Upper lobe of right lung (tissue), 1 donor: ENCODE data around the gene SIRPB2. TPM values are rescaled to one million over a fixed set of nuclear protein-coding genes. Genes with fewer than 3 reads are reported as not detected.

ENCODE experiments used
- ATAC-seq: fragments of 200-7000 bp; cut with Tn5 transposase; one replicate; pipeline ENCODE4 v1.9.1; 2020; ENCODE audit warnings: mild to moderate bottlenecking, moderate library complexity
- DNase-seq: peaks from one replicate; pipeline ENCODE4 v3.0.0-alpha.2; 2020
- H3K27ac ChIP-seq: fragments of 200-600 bp; one replicate; pipeline ENCODE4 v1.8.0; 2022
- H3K27me3 ChIP-seq: fragments of 200-600 bp; one replicate; pipeline ENCODE4 v1.8.0; 2022; ENCODE audit warnings: mild to moderate bottlenecking
- H3K36me3 ChIP-seq: fragments of 200-600 bp; one replicate; pipeline ENCODE4 v1.8.0; 2022
- H3K4me1 ChIP-seq: fragments of 200-600 bp; one replicate; pipeline ENCODE4 v1.8.0; 2022
- H3K4me3 ChIP-seq: fragments of 200-600 bp; one replicate; pipeline ENCODE4 v1.8.0; 2022; ENCODE audit warnings: mild to moderate bottlenecking
- H3K9me3 ChIP-seq: fragments of 200-600 bp; one replicate; pipeline ENCODE4 v1.8.0; 2022
- CTCF ChIP-seq: fragments of 200-600 bp; IDR thresholded peaks from one replicate; pipeline ENCODE4 v1.8.0; 2022; ENCODE audit warnings: antibody characterized with exemption
- intact Hi-C: fragments of 100-400 bp; cut with DNase I; formaldehyde crosslinking; loops from one replicate; pipeline ENCODE4 v1.11.0; 2022
- total RNA-seq: library from RNA; stranded (reverse); fragmentation: NEBNext Ultra II Directional; extraction: Animal tissue kit (Norgen Biotek cat#: 25700); gene quantifications from one replicate; pipeline ENCODE4 v1.2.1, GENCODE V29; 2021
- donor health status: DM: no; HTN: yes; CAD: no; lungs with severe emphysema.

The SIRPB2 gene
- total RNA-seq, 1 donor from 2014 or later: 14.3 TPM

GRCh38 chr20:1463971-1464570 is 27.1 kb downstream of the SIRPB2 start:
- DNase-seq (no peak), ATAC-seq (no peak)
- H3K27me3 ChIP-seq: no peaks in the 10 kb centered on the region
- peaks cover 41% of the 10 kb centered on the region for H3K36me3 ChIP-seq
- no peak overlapping the region for H3K27ac ChIP-seq
- no peaks in the 10 kb centered on the region for H3K9me3 ChIP-seq
- peaks cover 25% of the 10 kb centered on the region for H3K4me1 ChIP-seq
- no peak for TF ChIP-seq CTCF
- intact Hi-C loops: no loop called here
- H3K4me3 ChIP-seq: no peak overlapping the region

DNA sequence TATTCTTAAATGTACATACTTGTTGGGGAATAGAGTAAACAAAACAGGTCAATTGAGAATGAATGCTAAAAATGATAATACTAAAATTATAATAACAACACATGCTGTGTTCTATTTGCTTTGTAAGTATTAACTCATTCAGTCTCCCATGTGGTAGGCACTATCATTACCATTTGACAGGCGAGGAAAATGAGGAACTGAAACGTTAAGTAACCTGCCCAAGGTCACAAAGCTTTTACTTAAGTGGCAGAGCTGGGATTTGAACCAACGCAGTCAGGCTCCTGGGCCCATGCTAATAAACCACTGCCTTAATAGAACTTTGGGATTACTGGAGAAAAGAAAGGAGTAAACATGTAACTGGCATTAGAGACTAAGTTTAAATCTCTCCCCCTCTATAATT is 28.4 kb downstream of the SIRPB2 start:
- intact Hi-C loops: no loop called here

GRCh38 chr20:1462001-1462400 is 29.2 kb downstream of the SIRPB2 start:
- Histone ChIP-seq H3K27ac (no peak overlapping the region), H3K9me3 (no peaks in the 10 kb centered on the region), H3K4me1 (peaks cover 21% of the 10 kb centered on the region), H3K4me3 (no peak overlapping the region), H3K36me3 (peaks cover 61% of the 10 kb centered on the region), H3K27me3 (no peaks in the 10 kb centered on the region)
- intact Hi-C loops: no loop called here
- ATAC-seq (no peak), DNase-seq (no peak)
- TF ChIP-seq CTCF: no peak

More for the DNA sequence above, 28.4 kb downstream of the SIRPB2 start:
- DNase-seq (no peak), ATAC-seq (no peak)
- Histone ChIP-seq H3K27me3 (no peaks in the 10 kb centered on the region), H3K4me1 (peaks cover 25% of the 10 kb centered on the region), H3K27ac (no peak overlapping the region), H3K9me3 (no peaks in the 10 kb centered on the region), H3K36me3 (peaks cover 52% of the 10 kb centered on the region), H3K4me3 (no peak overlapping the region)
- TF ChIP-seq CTCF: no peak

GRCh38 chr20:1460275-1460674 is 30.9 kb downstream of the SIRPB2 start:
- no peaks in the 10 kb centered on the region for H3K9me3 ChIP-seq
- TF ChIP-seq CTCF: no peak
- H3K4me3 ChIP-seq: no peak overlapping the region
- H3K27ac ChIP-seq: no peak overlapping the region
- peaks cover 13% of the 10 kb centered on the region for H3K4me1 ChIP-seq
- H3K36me3 ChIP-seq: peaks cover 77% of the 10 kb centered on the region
- ATAC-seq (no peak), DNase-seq (no peak)
- no peaks in the 10 kb centered on the region for H3K27me3 ChIP-seq
- intact Hi-C loops: no loop called here

DNA sequence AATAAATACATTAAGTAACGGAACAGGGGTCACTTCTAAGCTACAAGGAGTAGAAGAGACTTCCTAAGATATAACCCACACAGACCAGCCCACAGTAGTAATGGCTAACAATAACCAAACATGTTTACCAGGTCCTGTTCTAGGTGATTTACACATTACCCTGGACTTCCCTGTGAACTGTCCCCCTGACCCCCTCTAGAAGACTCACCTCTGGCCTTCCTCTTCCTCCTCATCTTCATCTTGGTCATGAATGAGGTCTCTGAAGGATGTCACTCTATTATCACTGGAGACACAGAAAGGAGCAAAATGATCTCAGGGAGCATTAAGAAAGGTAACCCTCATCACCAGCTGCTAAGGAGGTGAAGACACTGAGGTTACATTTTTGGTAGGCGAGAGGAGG is 33.2 kb downstream of the SIRPB2 start:
- Histone ChIP-seq H3K27ac (no peak overlapping the region), H3K27me3 (no peaks in the 10 kb centered on the region), H3K4me3 (no peak overlapping the region), H3K9me3 (no peaks in the 10 kb centered on the region), H3K36me3 (peaks cover 82% of the 10 kb centered on the region), H3K4me1 (no peaks in the 10 kb centered on the region)
- no peak for DNase-seq
- intact Hi-C loops: no loop called here
- TF ChIP-seq CTCF: no peak
- no peak for ATAC-seq

- Histone ChIP-seq H3K9me3 (no peaks in the 10 kb centered on the region), H3K27me3 (no peaks in the 10 kb centered on the region), H3K27ac (no peak overlapping the region), H3K36me3 (peaks cover 97% of the 10 kb centered on the region), H3K4me3 (no peak overlapping the region), H3K4me1 (no peaks in the 10 kb centered on the region)
- no peak for TF ChIP-seq CTCF
- ATAC-seq (no peak), DNase-seq (no peak)
- intact Hi-C loops: no loop called here
Measured at GRCh38 chr20:1456300-1456699, 34.9 kb downstream of the SIRPB2 start.
